GM12878 (cell line): ENCODE results near the gene TMCO6. TPM values are rescaled to one million over a fixed set of nuclear protein-coding genes. Genes with fewer than 3 reads are reported as not detected.

Experiments
- ATAC-seq: fragments of 200-7000 bp; cut with Tn5 transposase; 3 replicates; pipeline ENCODE4 v1.9.1; 2020; ENCODE audit warnings: mild to moderate bottlenecking, moderate library complexity
- BruUV-seq: library from RNA; stranded (reverse); fragments of 400-500 nt; replicated peaks from 2 replicates; lab custom pipeline; 2021; lab: Mats Ljungman, UMichigan
- CTCF ChIA-PET: fragments of 300-600 bp; sonication (Branson Sonifier 250); formaldehyde crosslinking; extraction: SDS; loops from one replicate; lab custom pipeline; 2021; ENCODE audit warnings: inconsistent platforms; lab: Yijun Ruan, JAX
- POLR2A ChIA-PET: fragments of 350-600 bp; formaldehyde crosslinking; extraction: SDS; loops from one replicate; lab custom pipeline; 2021; ENCODE audit warnings: inconsistent platforms; lab: Charles Lee
- RAD21 ChIA-PET: fragments of 300-600 bp; sonication (Branson Sonifier 250); formaldehyde crosslinking; loops from one replicate; lab custom pipeline; 2023; ENCODE audit warnings: antibody characterized with exemption; ENCODE audit not compliant: unreplicated experiment; lab: Charles Lee
- SMC1A ChIA-PET: fragments of 300-600 bp; sonication (Branson Sonifier 250); formaldehyde crosslinking; loops from one replicate; lab custom pipeline; 2023; ENCODE audit not compliant: unreplicated experiment, uncharacterized antibody; lab: Charles Lee
- DNase-seq: peaks from one replicate; pipeline ENCODE4 v3.0.0-alpha.2; 2011; ENCODE audit warnings: low read depth, low spot score
- FAIRE-seq: peaks from 3 replicates; lab custom pipeline; 2011; peaks lifted over from hg19 to GRCh38; lab: Jason Lieb, UNC
- H2AFZ ChIP-seq: 2 replicates; pipeline ENCODE4 v1.6.0; 2011; ENCODE audit warnings: low read depth, low read length, control low read depth; ENCODE audit not compliant: control insufficient read depth
- H3K27ac ChIP-seq: 2 replicates; pipeline ENCODE4 v1.5.1; 2011; ENCODE audit warnings: control low read depth; ENCODE audit not compliant: control insufficient read depth, insufficient read depth
- H3K27me3 ChIP-seq, 2 experiments: replicated peaks in 1 of 2; 2 replicates each; pipeline versions ENCODE4 v1.6.0 to v1.6.1; 2011; ENCODE audit warnings: low read length in 1 of 2; ENCODE audit not compliant: control insufficient read depth in 2 of 2, insufficient read depth in 2 of 2
- H3K36me3 ChIP-seq, 2 experiments: 2 replicates each; pipeline ENCODE4 v1.5.1; 2011; ENCODE audit warnings: low read length in 1 of 2; ENCODE audit not compliant: control insufficient read depth in 2 of 2, insufficient read depth in 2 of 2
- H3K4me1 ChIP-seq: 2 replicates; pipeline ENCODE4 v1.6.1; 2011; ENCODE audit warnings: mild to moderate bottlenecking, low read length, moderate library complexity, mixed read lengths; ENCODE audit not compliant: control insufficient read depth, insufficient read depth
- H3K4me2 ChIP-seq: 2 replicates; pipeline ENCODE4 v1.6.0; 2011; ENCODE audit warnings: control low read depth; ENCODE audit not compliant: control insufficient read depth, insufficient read depth
- H3K4me3 ChIP-seq: fragments of 200-600 bp; sonication (generic); 2 replicates; pipeline ENCODE4 v1.5.1; 2016
- H3K79me2 ChIP-seq: 2 replicates; pipeline ENCODE4 v1.6.0; 2011; ENCODE audit warnings: low read length; ENCODE audit not compliant: control insufficient read depth, insufficient read depth
- H3K9ac ChIP-seq: 2 replicates; pipeline ENCODE4 v1.8.0; 2011; ENCODE audit warnings: low read length, control low read depth, mixed read lengths; ENCODE audit not compliant: control insufficient read depth, insufficient read depth
- H3K9me3 ChIP-seq: replicated peaks from 3 replicates; pipeline ENCODE4 v1.5.1; 2011; ENCODE audit warnings: mild to moderate bottlenecking, low read length; ENCODE audit not compliant: control insufficient read depth, insufficient read depth
- H4K20me1 ChIP-seq: 2 replicates; pipeline ENCODE4 v1.6.0; 2011; ENCODE audit not compliant: control insufficient read depth, insufficient read depth
- TARDBP ChIP-seq: IDR thresholded peaks from 2 replicates; pipeline ENCODE4 v1.6.1; 2016; ENCODE audit warnings: borderline replicate concordance
- ZBTB4 ChIP-seq: fragments of 450-650 bp; formaldehyde crosslinking; IDR thresholded peaks from 2 replicates; pipeline ENCODE4 v1.4.0; 2022; ENCODE audit warnings: mild to moderate bottlenecking, moderate library complexity
- ZNF384 ChIP-seq: IDR thresholded peaks from 2 replicates; pipeline ENCODE4 v1.6.1; 2012; ENCODE audit warnings: low read depth, mild to moderate bottlenecking, low read length, improper control_type of control experiment, borderline replicate concordance
- in situ Hi-C: fragments of 300-500 bp; cut with MboI; formaldehyde crosslinking; loops from 9 replicates; pipeline ENCODE4 v1.14.3; 2018; ENCODE audit warnings: mixed read lengths
- intact Hi-C: fragments of 100-400 bp; cut with micrococcal nuclease; formaldehyde crosslinking; loops from one replicate; pipeline ENCODE4 v1.14.2; 2022; ENCODE audit not compliant: unreplicated experiment
- polyA plus RNA-seq, 11 experiments: library from polyadenylated mRNA; depleted of rRNA in 4 of 11; unstranded in 6 of 11; stranded (reverse) in 5 of 11; fragments of >200 nt; fragmentation: Nextera tagmentation in 4 of 11; fragmentation: Illumina TruSeq in 1 of 11; extraction: Ambion mirVana in 4 of 11; extraction: Trizol in 1 of 11; gene quantifications; 1 replicate in 1 of 11; 2 replicates in 10 of 11; pipeline versions ENCODE4 v1.2.1 to v1.2.3, GENCODE V29; 2011 to 2016; ENCODE audit warnings: inconsistent platforms in 2 of 11, missing spikeins in 2 of 11, low read depth in 1 of 11
- total RNA-seq, 4 experiments: library from RNA; depleted of rRNA in 3 of 4; stranded (reverse); fragments of >200 nt in 3 of 4; fragmentation: Illumina TruSeq in 1 of 4; extraction: Trizol in 1 of 4; gene quantifications; 2 replicates each; pipeline versions ENCODE4 v1.2.1 to v1.2.3, GENCODE V29; 2013 to 2021
- TF ChIP-seq, protein P1 (sequence below): fragments of 450-650 bp; IDR thresholded peaks from 2 replicates; pipeline ENCODE4 v1.6.1; 2017; ENCODE audit warnings: mild to moderate bottlenecking, moderate library complexity

Gene TMCO6
- total and polyA plus RNA-seq, 10 of the 15 experiments (the other 5 are each of a cell fraction or from before 2014, with no cell fraction given), result 4.1 to 21.6 (median 11.7) TPM

GRCh38 chr5:140607031-140607430 lies 32.2 kb upstream of the TMCO6 start (continued):
- TF ChIP-seq ZBTB4 (CRISPR knock-in tag), result no peak
- no peak for TF ChIP-seq ZNF384
- TF ChIP-seq, all 136 proteins: peak for 0

DNA sequence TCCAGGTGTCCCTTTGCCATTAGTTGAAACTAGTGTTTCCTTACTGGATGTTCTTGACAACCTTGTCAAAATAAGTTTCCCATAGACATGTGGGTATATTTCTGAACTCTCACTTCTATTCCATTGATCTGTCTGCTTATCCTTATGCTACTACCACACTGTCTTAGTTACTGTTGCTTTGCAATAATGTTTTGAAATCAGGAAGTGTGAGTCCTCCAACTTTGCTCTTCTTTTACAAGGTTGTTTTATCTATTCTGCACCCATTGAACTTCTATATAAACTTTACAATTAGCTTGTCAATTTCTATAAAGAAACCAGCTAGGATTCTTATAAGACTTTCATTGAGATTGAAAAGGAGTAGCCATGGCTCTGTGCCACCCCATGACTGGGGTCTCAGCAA lies 30.5 kb upstream of the TMCO6 start:
- Histone ChIP-seq H3K9me3 (no peaks in the 10 kb centered on the region), H2AFZ (no peak overlapping the region), H3K4me3 (no peak overlapping the region), H3K27me3 (no peaks in the 10 kb centered on the region), H4K20me1 (no peaks in the 10 kb centered on the region), H3K36me3 (no peaks in the 10 kb centered on the region), H3K79me2 (no peaks in the 10 kb centered on the region), H3K4me2 (no peak overlapping the region), H3K9ac (no peak overlapping the region), H3K27ac (no peak overlapping the region), H3K4me1 (no peaks in the 10 kb centered on the region)
- ATAC-seq, result no peak
- intact Hi-C loops (no loop called here), in situ Hi-C loops (no loop called here)
- RAD21 ChIA-PET, result no interaction called here
- POLR2A ChIA-PET, result no interaction called here
- TF ChIP-seq TARDBP, result no peak
- TF ChIP-seq, protein P1, sequence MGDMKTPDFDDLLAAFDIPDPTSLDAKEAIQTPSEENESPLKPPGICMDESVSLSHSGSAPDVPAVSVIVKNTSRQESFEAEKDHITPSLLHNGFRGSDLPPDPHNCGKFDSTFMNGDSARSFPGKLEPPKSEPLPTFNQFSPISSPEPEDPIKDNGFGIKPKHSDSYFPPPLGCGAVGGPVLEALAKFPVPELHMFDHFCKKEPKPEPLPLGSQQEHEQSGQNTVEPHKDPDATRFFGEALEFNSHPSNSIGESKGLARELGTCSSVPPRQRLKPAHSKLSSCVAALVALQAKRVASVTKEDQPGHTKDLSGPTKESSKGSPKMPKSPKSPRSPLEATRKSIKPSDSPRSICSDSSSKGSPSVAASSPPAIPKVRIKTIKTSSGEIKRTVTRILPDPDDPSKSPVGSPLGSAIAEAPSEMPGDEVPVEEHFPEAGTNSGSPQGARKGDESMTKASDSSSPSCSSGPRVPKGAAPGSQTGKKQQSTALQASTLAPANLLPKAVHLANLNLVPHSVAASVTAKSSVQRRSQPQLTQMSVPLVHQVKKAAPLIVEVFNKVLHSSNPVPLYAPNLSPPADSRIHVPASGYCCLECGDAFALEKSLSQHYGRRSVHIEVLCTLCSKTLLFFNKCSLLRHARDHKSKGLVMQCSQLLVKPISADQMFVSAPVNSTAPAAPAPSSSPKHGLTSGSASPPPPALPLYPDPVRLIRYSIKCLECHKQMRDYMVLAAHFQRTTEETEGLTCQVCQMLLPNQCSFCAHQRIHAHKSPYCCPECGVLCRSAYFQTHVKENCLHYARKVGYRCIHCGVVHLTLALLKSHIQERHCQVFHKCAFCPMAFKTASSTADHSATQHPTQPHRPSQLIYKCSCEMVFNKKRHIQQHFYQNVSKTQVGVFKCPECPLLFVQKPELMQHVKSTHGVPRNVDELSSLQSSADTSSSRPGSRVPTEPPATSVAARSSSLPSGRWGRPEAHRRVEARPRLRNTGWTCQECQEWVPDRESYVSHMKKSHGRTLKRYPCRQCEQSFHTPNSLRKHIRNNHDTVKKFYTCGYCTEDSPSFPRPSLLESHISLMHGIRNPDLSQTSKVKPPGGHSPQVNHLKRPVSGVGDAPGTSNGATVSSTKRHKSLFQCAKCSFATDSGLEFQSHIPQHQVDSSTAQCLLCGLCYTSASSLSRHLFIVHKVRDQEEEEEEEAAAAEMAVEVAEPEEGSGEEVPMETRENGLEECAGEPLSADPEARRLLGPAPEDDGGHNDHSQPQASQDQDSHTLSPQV, result no peak
- CTCF ChIA-PET, result no interaction called here
- no TSS peak for BruUV-seq
- SMC1A ChIA-PET, result interaction anchor here (0.7 kb wide), 1 partner anchor 24 kb away, joined by 3 read pairs; no protein-coding TSS in a partner anchor
- DNase-seq, result no peak
- FAIRE-seq, result no peak
